ENCODE data around the gene UVSSA.
"Not testable (repeated sequence)": the region's sequence is repeated elsewhere in the genome, so short reads cannot be mapped to it uniquely, and the experiment has no call there.

Gene UVSSA

DNA sequence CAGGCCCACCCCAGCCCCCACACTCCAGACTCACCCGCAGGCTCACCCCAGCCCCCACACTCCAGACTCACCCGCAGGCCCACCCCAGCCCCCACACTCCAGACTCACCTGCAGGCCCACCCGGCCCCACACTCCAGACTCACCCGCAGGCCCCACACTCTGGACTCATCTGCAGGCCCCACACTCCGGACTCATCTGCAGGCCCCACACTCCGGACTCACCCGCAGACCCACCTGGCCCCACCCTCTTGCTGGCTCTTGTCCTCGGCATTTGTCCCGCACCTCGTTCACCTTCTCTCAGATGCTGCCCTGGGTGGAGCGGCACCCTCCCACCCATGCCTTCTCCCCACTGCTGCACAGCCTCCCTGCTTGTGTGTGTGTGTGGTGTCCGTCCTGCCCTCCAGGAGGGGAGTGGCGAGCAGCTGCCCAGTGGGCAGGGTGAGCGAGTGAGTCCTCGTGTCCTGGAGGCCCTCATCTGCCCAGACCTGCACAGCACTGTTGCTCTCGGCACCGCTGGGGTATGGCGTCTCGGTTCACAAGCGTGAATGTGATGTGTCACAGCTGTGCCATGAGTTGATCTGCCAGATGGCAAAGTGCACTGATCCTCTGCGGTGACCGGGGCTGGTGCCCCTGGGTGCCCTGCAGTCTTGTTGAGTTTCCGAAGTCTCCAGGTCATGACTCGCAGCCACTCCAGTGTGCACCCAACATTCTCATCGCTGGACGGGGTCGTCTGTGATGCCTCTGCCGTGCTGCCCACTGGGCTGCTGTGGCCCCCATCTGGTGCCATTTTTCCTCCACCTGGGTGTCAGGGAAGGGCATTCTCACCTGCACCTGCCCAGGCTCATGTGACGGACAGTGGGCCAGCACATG lies 29.6 kb upstream of the UVSSA start:
- DNase-seq (ENCODE audit: low read depth), result no peak

DNA sequence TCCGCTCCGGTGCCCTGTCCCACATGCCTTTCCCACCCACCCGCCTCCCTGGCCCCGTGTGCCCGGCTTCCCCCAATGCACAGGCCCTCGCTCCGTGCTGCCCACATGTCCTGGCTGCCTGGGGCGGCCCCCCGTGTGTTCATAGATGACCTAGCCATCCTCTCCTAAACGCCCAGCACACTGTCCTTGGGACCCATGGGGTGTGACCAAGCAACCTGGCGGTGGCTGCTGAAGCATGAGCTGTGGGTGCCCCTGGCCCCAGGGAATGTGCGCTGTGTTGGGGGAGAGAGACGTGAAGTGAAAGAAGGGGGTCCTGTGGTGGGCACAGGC lies 29.0 kb upstream of the UVSSA start:
- DNase-seq (ENCODE audit: low read depth), result no peak

DNA sequence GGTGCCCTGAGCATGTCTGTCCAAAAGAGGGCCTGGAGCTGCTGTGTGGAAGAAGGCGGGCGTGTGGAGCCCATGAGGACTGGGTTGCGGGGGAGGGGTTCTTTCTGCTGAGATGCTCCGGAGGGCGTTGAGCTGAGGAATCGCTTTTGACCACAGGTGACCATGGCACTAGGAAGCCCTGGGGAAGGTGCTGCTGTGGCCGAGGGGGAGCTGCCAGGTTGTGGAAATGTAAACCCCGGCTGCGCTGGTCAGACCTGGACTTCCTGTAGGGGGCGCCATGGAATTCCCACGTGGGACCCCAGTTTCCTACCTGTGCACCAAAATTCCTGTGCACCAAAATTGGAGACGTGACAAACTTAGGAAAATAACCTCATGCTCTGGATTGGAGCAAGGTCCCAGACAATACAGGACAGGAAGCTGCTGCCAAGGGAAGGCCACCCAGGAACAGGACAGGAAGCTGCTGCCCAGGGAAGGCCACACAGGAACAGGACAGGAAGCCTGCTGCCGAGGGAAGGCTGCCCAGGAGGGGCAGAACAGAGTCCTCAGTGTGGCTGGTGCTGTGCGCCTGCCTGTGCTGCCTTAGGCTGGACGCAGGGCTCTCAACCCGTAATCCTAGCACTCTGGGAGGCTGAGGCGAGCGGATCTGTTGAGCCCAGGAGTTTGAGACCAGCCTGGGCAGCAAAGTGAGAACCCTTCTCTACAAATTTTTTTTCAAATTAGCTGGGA lies 28.4 kb upstream of the UVSSA start:
- no peak for DNase-seq (ENCODE audit: low read depth)

DNA sequence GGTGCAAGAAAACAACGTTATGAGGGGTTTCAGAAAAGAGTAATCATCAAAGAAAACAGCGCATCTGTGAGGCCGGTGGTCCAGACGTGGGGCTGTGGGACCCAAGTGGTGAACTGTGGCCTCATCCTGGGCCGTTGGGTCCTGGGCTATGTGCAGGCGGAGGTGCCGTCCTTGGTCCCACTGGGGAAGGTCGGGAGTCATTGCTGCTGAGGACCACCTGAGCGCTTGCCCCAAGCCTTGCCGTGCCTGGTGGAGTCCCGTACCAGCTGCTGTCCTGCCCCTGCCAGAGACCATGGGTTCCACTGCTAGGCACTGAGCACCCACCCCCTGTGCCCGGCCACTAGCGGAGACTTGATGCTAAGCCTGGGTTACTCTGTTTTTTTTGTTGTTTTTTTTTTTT lies 25.5 kb upstream of the UVSSA start:
- no peak for DNase-seq (ENCODE audit: low read depth)

DNA sequence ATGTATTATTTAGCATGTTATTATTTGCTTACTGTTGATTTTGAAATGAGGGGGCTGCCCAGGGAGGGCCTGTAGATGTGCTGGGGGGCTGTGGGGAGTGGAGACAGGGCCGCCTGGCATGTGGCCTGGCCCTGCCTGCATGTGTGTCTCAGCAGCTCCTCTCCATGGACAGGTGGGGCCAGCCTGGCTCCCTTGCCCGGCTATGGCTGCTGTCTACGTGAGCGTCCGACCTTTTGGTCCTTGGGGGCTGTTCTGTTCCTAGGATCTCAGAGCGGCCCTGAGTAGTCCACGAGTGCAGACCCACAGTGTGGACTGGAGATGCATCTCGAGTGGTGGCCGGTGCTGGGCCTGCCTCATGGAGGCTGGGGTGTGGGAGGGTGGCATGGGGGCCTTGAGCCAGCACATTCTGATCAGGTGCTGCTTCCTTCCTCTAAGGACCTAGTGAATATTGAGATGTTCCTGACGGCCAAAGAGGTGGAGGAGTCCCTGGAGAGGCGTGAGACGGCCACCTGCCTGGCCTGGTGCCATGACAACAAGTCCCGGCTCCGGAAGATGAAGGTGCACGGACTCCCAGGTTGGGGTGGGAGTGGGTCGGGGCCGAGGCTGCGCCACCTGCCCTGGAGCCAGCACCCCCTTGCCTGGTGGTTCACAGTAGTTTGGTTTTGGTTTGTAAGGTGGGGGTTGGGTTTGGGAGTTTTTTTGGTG lies 24.9 kb upstream of the UVSSA start:
- no peak for DNase-seq (ENCODE audit: low read depth)

DNA sequence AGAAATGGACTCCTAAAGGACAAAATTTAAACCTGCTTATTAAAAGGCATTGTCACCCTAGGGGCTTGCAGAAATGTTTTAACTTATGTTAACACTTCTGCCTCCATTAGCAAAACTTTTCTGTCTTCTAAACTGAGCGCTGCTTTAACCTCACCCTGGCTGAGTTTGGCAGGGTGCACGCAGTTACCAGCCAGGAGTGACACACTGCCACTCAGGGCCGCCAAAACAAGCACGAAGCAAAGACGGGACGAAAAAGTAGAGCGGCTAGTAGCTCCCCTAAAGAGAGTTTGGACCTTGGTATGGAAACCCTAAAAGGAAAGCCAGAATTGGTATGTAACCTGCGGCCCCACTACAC lies 23.8 kb upstream of the UVSSA start:
- no peak for DNase-seq (ENCODE audit: low read depth)

DNA sequence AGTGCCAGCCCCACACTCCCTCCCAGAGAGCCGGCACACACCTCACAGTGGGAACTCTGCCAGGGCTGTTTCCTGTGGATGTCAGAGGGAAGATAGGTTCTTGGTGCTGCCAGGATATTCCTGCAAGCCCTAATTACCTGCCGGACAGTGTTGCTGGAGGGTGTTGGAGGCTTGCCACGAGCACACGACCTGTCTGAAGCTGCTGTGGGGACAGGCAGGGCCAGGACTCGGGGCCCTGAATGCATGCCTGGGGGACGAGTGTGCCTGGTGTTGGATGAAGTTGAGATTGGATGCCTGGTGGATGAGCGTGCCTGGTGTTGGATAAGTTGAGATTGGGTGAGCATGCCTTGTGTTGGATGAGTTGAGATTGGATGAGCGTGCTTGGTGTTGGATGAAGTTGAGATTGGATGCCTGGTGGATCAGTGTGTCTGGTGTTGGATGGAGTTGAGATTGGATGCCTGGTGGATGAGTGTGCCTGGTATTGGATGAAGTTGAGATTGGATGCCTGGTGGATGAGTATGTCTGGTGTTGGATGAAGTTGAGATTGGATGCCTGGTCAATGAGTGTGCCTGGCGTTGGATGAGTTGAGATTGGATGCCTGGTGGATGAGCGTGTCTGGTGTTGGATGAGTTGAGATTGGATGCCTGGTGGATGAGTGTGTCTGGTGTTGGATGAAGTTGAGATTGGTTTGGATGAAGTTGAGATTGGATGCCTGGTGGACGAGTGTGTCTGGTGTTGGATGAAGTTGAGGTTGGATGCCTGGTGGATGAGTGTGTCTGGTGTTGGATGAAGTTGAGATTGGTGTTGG lies 23.2 kb upstream of the UVSSA start:
- no peak for DNase-seq (ENCODE audit: low read depth)

DNA sequence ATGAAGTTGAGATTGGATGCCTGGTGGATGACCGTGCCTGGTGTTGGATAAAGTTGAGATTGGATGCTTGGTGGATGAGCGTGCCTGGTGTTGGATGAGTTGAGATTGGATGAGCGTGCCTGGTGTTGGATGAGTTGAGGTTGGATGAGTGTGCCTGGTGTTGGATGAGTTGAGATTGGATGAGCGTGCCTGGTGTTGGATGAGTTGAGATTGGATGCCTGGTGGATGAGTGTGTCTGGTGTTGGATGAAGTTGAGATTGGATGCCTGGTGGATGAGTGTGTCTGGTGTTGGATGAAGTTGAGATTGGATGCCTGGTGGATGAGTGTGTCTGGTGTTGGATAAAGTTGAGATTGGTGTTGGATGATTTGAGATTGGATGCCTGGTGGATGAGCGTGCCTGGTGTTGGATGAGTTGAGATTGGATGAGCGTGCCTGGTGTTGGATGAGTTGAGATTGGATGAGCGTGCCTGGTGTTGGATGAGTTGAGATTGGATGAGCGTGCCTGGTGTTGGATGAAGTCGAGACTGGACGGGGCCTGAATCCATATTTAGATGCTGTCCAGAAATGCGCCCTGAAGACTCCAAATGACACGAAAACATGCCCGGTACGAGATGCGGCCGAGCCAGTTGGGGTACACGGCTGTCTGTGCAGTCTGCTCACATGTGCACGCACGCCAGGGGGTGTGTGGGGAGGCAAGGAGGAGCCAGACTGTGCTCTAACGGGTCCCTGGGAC lies 22.4 kb upstream of the UVSSA start:
- DNase-seq (ENCODE audit: low read depth), result not testable (repeated sequence)

DNA sequence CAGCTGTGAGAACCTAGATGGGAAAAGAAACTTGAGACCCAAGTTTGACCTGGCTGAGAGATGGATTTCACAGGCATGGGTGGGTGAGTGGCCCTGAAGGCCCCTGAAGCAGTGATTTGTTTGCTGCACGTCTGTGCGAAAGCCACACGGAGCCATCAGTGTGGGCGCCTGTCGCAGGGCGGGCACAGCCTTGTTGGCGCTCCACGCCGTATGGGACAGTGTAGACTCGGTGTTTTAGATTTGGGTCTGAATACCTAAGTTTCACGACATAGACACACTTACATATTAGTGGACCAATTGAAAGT lies 21.9 kb upstream of the UVSSA start:
- DNase-seq (ENCODE audit: low read depth), result no peak

DNA sequence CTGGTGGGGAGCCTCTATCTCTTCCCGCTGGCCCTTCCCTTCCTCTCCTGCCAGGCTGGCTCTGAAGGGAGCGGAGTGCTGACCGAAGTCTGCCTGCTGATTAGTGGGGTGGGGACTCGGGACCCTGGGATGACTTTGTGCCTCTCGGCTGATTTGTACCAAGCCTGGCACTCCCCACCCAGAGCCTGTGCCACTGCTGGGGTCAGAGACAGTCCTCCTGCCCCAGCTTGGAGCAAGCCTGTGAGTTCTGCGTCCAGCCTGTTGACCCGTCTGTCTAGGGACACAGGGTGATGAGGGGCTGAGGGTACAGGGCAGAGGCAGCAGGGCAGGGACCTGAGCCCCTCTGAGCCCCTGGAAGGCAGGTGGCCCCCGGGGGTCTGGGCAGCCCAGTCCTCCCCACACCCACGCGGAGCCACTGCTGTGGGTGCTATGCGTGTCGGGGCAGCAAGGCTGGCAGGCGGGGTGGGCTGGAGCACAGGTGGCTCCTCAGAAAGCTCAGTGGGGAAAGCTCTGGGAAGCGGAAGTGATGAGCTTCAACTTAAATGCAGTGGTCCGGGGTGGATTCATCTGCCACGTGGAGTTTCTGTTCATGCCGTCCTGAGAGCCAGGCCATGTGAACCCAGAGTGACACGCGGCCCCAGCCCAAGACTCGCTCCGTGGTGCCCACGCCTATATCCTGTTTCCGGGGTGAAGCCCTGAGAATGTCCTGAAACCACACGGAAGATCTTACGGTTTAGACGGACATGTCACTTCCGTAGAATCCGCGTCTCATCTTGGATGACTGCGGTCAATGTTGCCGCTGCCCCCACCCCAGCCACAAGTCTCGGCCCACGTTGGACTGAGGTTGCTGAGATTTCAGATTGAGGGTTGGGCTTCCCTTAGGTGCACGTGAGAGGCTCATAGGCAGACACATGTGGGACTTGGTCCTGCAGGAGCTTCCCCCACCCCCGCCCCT lies 21.1 kb upstream of the UVSSA start:
- no peak for DNase-seq (ENCODE audit: low read depth)

DNA sequence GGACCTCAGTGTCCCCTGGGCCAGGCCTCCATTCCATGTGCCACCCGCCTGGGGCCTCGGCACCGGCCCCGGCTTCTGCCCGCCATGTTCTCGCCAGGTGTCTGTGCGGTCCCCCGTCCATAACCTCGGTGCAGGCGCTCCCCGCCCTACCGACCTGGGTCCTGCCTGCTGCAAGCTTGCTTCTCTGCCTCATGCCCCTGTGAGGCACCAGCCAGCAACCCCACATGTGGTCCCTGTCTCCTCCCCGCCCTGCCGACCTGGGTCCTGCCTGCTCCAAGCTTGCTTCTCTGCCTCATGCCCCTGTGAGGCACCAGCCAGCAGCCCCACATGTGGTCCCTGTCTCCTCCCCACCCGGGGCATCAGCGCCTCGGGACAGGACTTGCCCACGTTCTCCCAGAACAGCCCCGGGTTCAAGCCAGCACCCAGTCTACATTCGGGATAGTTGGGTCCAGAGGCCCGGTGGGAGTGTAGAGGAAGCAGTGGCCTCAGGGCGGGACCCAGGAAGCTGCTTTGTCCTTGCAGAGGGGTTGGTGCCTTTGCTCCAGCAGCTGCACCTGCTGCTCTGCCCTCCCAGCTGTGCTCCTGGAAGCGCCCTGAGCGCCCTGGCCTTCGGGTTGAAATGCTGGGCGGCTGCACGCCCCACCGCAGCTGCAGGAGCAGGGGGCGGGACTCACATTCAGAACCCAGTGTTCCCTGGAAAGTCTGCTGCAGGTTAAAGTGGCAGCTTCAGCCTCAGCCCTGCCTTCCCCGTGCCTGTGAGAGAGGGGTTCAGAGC lies 20.1 kb upstream of the UVSSA start:
- no peak for DNase-seq (ENCODE audit: low read depth)

DNA sequence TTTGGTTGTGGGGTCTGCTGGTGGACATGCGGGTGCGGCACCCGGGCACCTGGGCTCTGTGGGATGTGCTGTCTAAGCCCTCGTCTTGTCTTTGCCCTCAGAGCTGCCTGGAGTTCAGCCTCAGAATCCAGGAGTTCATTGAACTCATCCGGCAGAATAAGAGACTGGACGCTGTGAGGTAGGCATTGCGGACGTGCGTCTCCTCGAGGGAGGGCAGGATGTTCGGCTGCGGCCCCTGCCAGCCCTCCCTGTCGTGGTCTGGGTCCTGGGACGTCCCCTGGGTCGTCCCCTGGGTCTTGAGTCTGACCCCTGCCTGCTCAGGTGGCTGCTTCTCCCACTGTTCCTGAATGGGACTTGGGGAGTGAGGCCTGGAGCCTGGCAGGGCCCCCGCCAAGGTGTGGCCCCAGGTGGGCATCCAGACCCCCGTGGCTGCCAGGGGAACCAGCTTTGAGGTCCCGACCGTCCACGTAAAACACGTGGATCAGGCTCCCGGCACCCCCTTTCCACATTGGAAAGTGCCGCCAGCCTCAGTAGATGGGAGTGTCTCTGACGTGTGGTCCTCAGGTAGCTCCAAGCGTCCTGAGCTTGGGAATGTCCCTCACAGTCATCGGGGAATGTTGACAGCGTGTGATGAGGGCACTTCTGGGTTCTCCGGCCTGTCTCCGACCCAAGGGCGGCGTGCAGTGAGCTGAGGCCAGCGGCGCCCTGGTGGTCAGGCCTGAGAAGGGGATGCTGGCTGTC lies 19.3 kb upstream of the UVSSA start:
- no peak for DNase-seq (ENCODE audit: low read depth)

DNA sequence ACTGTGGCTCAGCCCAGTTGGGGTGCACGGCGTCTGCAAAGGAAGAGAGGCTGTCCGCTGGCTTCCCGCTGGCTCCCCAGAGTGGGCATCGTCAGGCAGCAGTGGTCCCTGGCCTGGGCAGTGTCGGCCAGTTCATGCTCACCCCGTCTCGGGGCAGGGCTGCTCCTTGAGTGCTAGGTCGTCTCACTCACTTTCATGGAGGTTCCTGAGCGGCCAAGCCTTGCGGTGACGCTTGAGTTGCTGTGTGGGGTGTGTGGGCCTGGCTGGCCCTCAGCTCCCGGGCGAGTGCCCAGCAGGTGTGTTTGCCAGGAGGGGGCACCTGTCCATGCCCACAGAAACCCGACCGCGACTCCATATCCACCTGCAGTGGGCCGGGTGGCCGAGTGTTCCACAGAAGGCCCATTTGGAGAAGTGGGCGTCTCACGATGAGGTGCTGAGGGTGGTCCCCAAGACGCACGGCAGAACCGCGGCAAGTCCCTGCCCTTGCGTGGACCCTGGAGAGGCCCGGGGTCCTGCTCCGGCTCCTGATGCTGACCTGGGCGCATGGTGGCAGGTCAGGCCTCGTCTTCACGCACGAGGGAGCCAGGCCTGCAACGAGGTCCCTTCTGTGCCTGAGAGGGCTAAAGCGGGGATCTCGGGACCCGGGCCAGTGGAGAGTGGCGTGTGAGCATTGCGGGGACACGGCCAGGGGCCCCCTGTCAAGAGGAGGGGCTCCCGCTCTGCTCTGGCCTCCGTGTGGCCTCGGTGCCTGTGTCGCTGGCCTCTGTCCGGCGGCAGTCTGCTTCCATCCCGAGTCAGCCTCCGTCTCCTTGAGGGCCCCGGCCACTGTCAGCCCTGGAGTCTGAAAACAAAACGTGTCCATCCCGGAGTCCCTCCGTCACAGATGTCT lies 18.5 kb upstream of the UVSSA start:
- DNase-seq (ENCODE audit: low read depth), result no peak

DNA sequence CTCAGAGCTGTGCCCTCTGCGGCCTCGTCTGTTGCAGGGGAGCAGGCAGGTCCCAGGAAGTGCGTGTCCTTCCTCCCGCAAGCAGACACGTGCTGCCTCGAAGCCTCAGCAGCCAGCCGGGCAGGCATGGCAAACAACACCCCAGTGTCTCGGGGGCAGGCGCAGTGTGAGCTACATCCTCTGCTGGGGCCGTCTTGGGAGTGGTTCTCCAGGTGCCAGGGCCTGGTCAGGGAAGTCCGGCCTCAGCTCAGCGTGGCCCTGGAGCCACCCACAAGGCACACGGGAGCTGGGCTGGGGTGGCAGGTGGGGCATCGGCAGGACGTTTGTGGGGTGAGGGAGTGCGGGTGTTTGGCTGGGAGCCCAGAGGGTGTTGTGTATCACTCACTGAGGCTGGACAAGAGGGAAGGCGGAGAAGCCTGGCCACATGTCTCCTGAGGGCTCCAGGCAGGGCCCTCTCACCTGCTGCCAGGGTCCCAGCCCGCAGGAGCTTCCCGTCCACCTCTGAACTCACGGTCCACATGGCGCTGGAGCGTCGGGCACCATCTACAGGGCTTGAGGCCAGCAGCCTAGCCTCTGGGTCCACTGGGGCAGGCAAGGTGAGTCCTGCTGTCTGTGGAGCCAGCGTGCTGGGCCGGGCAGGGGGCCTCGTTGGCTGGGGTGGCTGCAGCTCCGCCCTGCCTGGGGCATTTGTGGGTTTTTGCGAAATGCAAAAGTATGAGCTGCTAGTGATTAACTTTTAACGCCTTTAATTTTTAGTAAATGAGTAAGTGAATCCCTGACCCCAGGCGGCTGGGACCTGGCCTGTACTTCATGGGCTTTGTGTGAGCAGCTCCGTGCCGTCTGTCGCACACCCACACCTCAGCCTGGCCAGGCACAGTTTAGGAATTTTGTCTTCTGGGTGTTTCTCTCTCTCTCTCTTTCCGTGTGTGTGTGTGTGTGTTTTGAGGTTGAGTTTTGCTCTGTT lies 17.3 kb upstream of the UVSSA start:
- DNase-seq (ENCODE audit: low read depth), result no peak

DNA sequence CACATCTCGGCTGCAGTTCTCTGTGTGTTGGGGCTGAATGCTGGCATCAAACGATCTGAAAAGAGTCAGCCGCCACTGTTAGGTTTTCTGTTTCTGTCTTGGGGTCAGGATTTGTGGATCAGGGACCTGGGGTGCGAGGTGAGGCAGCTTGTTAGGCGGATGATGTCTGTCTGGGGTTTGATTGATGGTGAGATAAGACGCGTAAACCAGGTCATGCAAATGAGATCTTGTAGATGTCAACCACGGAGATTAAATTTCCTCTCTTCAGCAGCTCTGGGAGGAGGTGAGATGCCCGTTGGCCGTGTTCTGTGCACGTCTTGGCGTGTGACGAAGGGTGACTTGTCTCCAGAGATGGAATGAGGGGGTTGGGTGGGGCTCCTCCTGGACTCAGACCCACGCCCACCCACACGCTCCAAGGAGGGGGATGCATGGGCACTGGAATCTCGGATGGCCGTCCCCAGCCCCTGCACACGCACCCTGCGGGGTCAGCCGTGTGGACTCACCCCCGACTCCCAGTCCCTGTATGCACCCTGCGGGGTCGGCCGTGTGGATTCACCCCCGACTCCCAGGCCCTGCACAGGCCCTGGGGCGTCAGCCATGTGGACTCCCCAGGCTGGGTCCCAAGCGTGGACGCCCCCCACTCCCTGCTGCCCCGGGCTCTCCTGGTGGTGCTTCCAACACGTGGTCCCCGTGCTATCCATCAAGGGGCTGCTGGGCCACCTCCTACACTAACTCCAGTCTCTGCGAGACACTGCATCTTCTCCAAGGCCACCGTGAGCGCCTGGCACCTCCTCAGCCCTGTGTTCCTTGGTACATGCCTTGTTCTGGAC lies 16.0 kb upstream of the UVSSA start:
- peak; percentile 64 for DNase-seq (ENCODE audit: low read depth)

Data from activated T-cell treated with anti-CD3 and anti-CD28 coated beads for 24 hours (primary cell).